ENCODE measurements around the gene SNAP25. TPM values are rescaled to one million over a fixed set of nuclear protein-coding genes. Genes with fewer than 3 reads are reported as not detected.

Gene SNAP25
- total and polyA plus RNA-seq, 2 donors, result 0.42 to 2.0 TPM

DNA sequence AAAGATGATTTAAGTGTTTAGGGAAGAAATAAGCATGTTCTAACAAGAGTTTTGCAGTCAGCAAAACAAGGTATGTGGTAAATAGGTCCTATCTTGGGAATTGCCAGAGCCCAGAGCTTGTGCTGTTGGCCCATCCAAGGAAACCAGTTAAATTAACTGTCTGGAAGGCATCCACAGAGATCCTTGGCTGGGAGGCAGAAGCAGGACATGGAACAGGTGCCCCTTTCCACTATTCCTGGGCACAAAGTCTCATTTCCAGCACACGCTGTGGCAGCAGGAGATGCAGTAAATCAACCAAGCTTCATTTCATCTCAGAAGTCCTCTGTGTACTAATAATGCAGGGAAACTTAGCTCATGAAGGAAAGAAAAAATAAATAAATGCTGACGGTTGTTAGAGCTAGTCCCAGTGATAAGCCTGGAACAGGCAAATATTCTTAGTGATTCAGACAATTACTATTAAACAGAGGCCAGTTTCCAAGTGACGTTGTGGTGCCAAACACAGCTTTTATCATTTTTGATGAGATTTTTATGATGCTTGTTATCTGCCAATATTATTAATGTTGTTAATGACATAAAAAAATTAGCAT lies 39.8 kb upstream of the SNAP25 start:
- H3K4me3 ChIP-seq (ENCODE audit: low read length in 2 of 2), result no peak overlapping the region
- WGBS, result 96% methylated on average over 3 of the region's 3 CpGs
- H3K9me3 ChIP-seq (ENCODE audit: control insufficient read depth in 2 of 2, insufficient read depth in 1 of 2, low read length in 1 of 2), result no peaks in the 10 kb centered on the region
- no peak for DNase-seq (ENCODE audit: low read depth in 6 of 9, low spot score in 9 of 9)
- no peaks in the 10 kb centered on the region for H3K4me1 ChIP-seq (ENCODE audit: control insufficient read depth in 2 of 2, insufficient read depth in 2 of 2, low read length in 2 of 2)
- H3K27me3 ChIP-seq (ENCODE audit: control insufficient read depth in 2 of 2, insufficient read depth in 1 of 2, low read length in 1 of 2), result no peaks in the 10 kb centered on the region
- H3K27ac ChIP-seq (ENCODE audit: low read depth in 1 of 2, low read length in 1 of 2), result no peak overlapping the region
- H3K36me3 ChIP-seq (ENCODE audit: control insufficient read depth in 2 of 2, insufficient read depth in 2 of 2, low read length in 1 of 2), result no peaks in the 10 kb centered on the region

DNA sequence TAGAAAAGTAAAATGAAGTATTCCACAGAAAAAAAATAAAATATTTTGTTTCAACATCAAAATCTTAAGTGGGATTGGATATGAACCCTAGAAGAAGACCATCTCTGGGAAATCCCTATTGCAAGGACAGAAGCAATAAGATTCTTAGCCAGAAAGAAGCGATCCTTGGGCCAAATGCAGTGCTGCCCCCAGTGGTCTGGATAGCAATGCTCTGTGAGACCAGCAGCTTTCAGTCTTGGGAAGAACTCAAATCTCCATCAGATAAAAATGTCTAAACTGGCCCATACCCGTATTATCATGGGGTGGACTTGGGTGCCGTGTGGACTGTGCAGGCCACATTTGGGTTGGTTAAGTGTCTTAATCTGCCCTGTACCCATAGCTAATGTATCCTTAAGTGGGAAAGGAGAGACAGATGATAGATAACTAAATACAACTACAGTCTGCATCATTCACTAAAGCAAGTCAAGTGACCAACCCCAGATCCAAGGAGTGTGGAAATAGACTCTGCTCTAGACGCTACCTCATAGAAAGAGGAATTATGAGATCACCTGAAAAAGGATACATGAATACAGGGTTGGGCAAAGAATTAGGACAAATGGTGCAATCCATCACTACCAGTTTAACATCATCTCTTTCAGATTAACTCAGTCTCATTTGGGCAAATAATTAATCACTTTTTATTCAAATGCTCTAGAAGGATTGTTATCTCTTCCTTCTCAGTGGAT lies 38.9 kb upstream of the SNAP25 start:
- H3K27ac ChIP-seq (ENCODE audit: low read depth in 1 of 2, low read length in 1 of 2), result no peak overlapping the region
- DNase-seq (ENCODE audit: low read depth in 6 of 9, low spot score in 9 of 9), result no peak
- no peak overlapping the region for H3K4me3 ChIP-seq (ENCODE audit: low read length in 2 of 2)
- no peaks in the 10 kb centered on the region for H3K4me1 ChIP-seq (ENCODE audit: control insufficient read depth in 2 of 2, insufficient read depth in 2 of 2, low read length in 2 of 2)
- H3K27me3 ChIP-seq (ENCODE audit: control insufficient read depth in 2 of 2, insufficient read depth in 1 of 2, low read length in 1 of 2), result no peaks in the 10 kb centered on the region
- WGBS, result 94% methylated on average over 4 of the region's 4 CpGs
- no peaks in the 10 kb centered on the region for H3K9me3 ChIP-seq (ENCODE audit: control insufficient read depth in 2 of 2, insufficient read depth in 1 of 2, low read length in 1 of 2)
- no peaks in the 10 kb centered on the region for H3K36me3 ChIP-seq (ENCODE audit: control insufficient read depth in 2 of 2, insufficient read depth in 2 of 2, low read length in 1 of 2)

DNA sequence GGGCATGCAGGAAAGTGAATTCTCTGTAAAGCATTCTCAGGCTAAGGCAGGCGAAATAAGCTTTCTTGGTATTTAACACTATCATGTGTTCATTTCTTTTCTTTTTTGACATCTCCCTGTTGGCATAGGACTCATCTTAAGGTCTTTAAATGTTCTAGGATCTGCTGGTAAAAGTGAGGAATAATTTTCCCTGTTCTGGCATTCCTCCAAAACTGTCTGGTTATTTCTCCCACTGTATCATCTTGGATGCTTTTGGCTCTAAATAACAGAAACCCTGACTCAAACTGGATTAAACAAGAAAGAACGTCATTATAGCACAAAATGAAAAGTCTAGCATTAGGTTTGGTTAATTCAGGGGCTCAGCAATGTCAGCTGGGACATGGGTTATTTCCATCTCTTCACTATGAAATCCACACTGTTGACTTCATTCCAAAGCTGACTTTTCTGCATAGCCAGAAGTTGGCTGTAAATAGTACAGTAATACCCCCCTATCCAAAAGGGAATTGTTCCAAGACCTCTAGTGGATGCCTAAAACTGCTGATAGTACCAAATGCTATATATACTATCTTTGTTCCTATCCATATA lies 37.9 kb upstream of the SNAP25 start:
- DNase-seq (ENCODE audit: low read depth in 6 of 9, low spot score in 9 of 9), result no peak
- no peaks in the 10 kb centered on the region for H3K36me3 ChIP-seq (ENCODE audit: control insufficient read depth in 2 of 2, insufficient read depth in 2 of 2, low read length in 1 of 2)
- no peaks in the 10 kb centered on the region for H3K9me3 ChIP-seq (ENCODE audit: control insufficient read depth in 2 of 2, insufficient read depth in 1 of 2, low read length in 1 of 2)
- H3K27me3 ChIP-seq (ENCODE audit: control insufficient read depth in 2 of 2, insufficient read depth in 1 of 2, low read length in 1 of 2), result no peaks in the 10 kb centered on the region
- no peak overlapping the region for H3K4me3 ChIP-seq (ENCODE audit: low read length in 2 of 2)
- no peaks in the 10 kb centered on the region for H3K4me1 ChIP-seq (ENCODE audit: control insufficient read depth in 2 of 2, insufficient read depth in 2 of 2, low read length in 2 of 2)
- no peak overlapping the region for H3K27ac ChIP-seq (ENCODE audit: low read depth in 1 of 2, low read length in 1 of 2)
- 82% methylated on average over 2 of the region's 2 CpGs for WGBS

GRCh38 chr20:10185741-10186558 lies 32.7 kb upstream of the SNAP25 start:
- Histone ChIP-seq H3K4me1 (ENCODE audit: control insufficient read depth in 2 of 2, insufficient read depth in 2 of 2, low read length in 2 of 2) (no peaks in the 10 kb centered on the region), H3K4me3 (ENCODE audit: low read length in 2 of 2) (no peak overlapping the region), H3K9me3 (ENCODE audit: control insufficient read depth in 2 of 2, insufficient read depth in 1 of 2, low read length in 1 of 2) (no peaks in the 10 kb centered on the region), H3K27ac (ENCODE audit: low read depth in 1 of 2, low read length in 1 of 2) (no peak overlapping the region), H3K36me3 (ENCODE audit: control insufficient read depth in 2 of 2, insufficient read depth in 2 of 2, low read length in 1 of 2) (no peaks in the 10 kb centered on the region), H3K27me3 (ENCODE audit: control insufficient read depth in 2 of 2, insufficient read depth in 1 of 2, low read length in 1 of 2) (no peaks in the 10 kb centered on the region)
- peak in 1 of 9 donors; percentile 1 for DNase-seq (ENCODE audit: low read depth in 6 of 9, low spot score in 9 of 9)
- WGBS, result 97% methylated on average over 3 of the region's 3 CpGs

DNA sequence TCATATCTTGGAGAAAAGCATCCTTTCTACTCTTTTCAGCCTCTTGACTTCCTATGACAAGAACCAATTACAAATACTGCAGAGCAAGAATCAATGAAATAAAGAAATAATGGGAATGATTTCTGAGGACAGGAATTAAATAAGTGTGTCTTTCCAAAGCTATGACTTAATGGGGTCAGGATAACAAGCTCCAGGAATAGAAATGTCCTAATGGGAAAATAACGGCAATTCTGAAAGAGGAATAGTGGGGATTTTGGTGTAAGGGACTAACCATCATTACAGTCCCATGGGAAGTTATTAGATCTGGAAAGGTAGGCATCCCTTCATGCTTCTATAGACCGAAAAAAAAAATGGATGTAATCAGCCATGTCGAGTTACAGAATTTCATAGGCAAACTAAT lies 28.2 kb upstream of the SNAP25 start:
- no peaks in the 10 kb centered on the region for H3K4me1 ChIP-seq (ENCODE audit: control insufficient read depth in 2 of 2, insufficient read depth in 2 of 2, low read length in 2 of 2)
- WGBS, result 96% methylated on average over 3 of the region's 3 CpGs
- no peak overlapping the region for H3K4me3 ChIP-seq (ENCODE audit: low read length in 2 of 2)
- DNase-seq (ENCODE audit: low read depth in 6 of 9, low spot score in 9 of 9), result no peak
- H3K27ac ChIP-seq (ENCODE audit: low read depth in 1 of 2, low read length in 1 of 2), result no peak overlapping the region
- H3K36me3 ChIP-seq (ENCODE audit: control insufficient read depth in 2 of 2, insufficient read depth in 2 of 2, low read length in 1 of 2), result no peaks in the 10 kb centered on the region
- no peaks in the 10 kb centered on the region for H3K27me3 ChIP-seq (ENCODE audit: control insufficient read depth in 2 of 2, insufficient read depth in 1 of 2, low read length in 1 of 2)
- H3K9me3 ChIP-seq (ENCODE audit: control insufficient read depth in 2 of 2, insufficient read depth in 1 of 2, low read length in 1 of 2), result no peaks in the 10 kb centered on the region

- H3K4me1 ChIP-seq (ENCODE audit: control insufficient read depth in 2 of 2, insufficient read depth in 2 of 2, low read length in 2 of 2), result no peaks in the 10 kb centered on the region
- no peak for DNase-seq (ENCODE audit: low read depth in 6 of 9, low spot score in 9 of 9)
- H3K4me3 ChIP-seq (ENCODE audit: low read length in 2 of 2), result no peak overlapping the region
- no peak overlapping the region for H3K27ac ChIP-seq (ENCODE audit: low read depth in 1 of 2, low read length in 1 of 2)
- 45% methylated on average over 1 of the region's 1 CpG for WGBS
- H3K36me3 ChIP-seq (ENCODE audit: control insufficient read depth in 2 of 2, insufficient read depth in 2 of 2, low read length in 1 of 2), result no peaks in the 10 kb centered on the region
- H3K9me3 ChIP-seq (ENCODE audit: control insufficient read depth in 2 of 2, insufficient read depth in 1 of 2, low read length in 1 of 2), result no peaks in the 10 kb centered on the region
- no peaks in the 10 kb centered on the region for H3K27me3 ChIP-seq (ENCODE audit: control insufficient read depth in 2 of 2, insufficient read depth in 1 of 2, low read length in 1 of 2)
These were observed 26.5 kb upstream of the SNAP25 start for GRCh38 chr20:10192171-10192570.

GRCh38 chr20:10194166-10194565 lies 24.5 kb upstream of the SNAP25 start:
- H3K27ac ChIP-seq (ENCODE audit: low read depth in 1 of 2, low read length in 1 of 2), result no peak overlapping the region
- H3K4me3 ChIP-seq (ENCODE audit: low read length in 2 of 2), result no peak overlapping the region
- 92% methylated on average over 2 of the region's 2 CpGs for WGBS
- no peaks in the 10 kb centered on the region for H3K9me3 ChIP-seq (ENCODE audit: control insufficient read depth in 2 of 2, insufficient read depth in 1 of 2, low read length in 1 of 2)
- no peak for DNase-seq (ENCODE audit: low read depth in 6 of 9, low spot score in 9 of 9)
- no peaks in the 10 kb centered on the region for H3K4me1 ChIP-seq (ENCODE audit: control insufficient read depth in 2 of 2, insufficient read depth in 2 of 2, low read length in 2 of 2)
- H3K36me3 ChIP-seq (ENCODE audit: control insufficient read depth in 2 of 2, insufficient read depth in 2 of 2, low read length in 1 of 2), result no peaks in the 10 kb centered on the region
- no peaks in the 10 kb centered on the region for H3K27me3 ChIP-seq (ENCODE audit: control insufficient read depth in 2 of 2, insufficient read depth in 1 of 2, low read length in 1 of 2)

DNA sequence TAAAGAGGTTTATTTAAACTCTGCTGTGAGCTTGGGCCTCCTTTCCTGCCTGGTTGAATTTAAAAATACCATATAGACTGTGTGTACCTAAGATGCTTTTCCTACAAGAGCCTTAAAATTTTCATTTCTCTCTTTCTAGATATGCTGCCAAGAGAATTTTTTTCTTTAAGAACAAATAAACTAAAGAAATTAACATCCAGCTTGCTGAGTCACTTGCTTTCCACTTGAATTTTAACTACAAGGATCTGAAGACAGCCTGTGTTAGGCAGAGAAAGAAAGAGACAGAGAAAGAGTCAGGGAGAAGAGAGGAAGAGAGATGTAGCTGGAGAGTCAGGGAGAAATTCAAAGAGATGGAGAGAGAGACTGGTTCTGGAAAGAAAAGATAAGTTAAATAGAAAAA lies 18.3 kb upstream of the SNAP25 start:
- no peak overlapping the region for H3K4me3 ChIP-seq (ENCODE audit: low read length in 2 of 2)
- H3K27me3 ChIP-seq (ENCODE audit: control insufficient read depth in 2 of 2, insufficient read depth in 1 of 2, low read length in 1 of 2), result no peaks in the 10 kb centered on the region
- no peak overlapping the region for H3K27ac ChIP-seq (ENCODE audit: low read depth in 1 of 2, low read length in 1 of 2)
- no peak for DNase-seq (ENCODE audit: low read depth in 6 of 9, low spot score in 9 of 9)
- no peaks in the 10 kb centered on the region for H3K36me3 ChIP-seq (ENCODE audit: control insufficient read depth in 2 of 2, insufficient read depth in 2 of 2, low read length in 1 of 2)
- H3K9me3 ChIP-seq (ENCODE audit: control insufficient read depth in 2 of 2, insufficient read depth in 1 of 2, low read length in 1 of 2), result no peaks in the 10 kb centered on the region
- no peaks in the 10 kb centered on the region for H3K4me1 ChIP-seq (ENCODE audit: control insufficient read depth in 2 of 2, insufficient read depth in 2 of 2, low read length in 2 of 2)

- H3K4me1 ChIP-seq (ENCODE audit: control insufficient read depth in 2 of 2, insufficient read depth in 2 of 2, low read length in 2 of 2), result no peaks in the 10 kb centered on the region
- H3K9me3 ChIP-seq (ENCODE audit: control insufficient read depth in 2 of 2, insufficient read depth in 1 of 2, low read length in 1 of 2), result no peaks in the 10 kb centered on the region
- DNase-seq (ENCODE audit: low read depth in 6 of 9, low spot score in 9 of 9), result no peak
- H3K27ac ChIP-seq (ENCODE audit: low read depth in 1 of 2, low read length in 1 of 2), result no peak overlapping the region
- 87% methylated on average over 3 of the region's 3 CpGs for WGBS
- no peaks in the 10 kb centered on the region for H3K27me3 ChIP-seq (ENCODE audit: control insufficient read depth in 2 of 2, insufficient read depth in 1 of 2, low read length in 1 of 2)
- no peaks in the 10 kb centered on the region for H3K36me3 ChIP-seq (ENCODE audit: control insufficient read depth in 2 of 2, insufficient read depth in 2 of 2, low read length in 1 of 2)
- H3K4me3 ChIP-seq (ENCODE audit: low read length in 2 of 2), result no peak overlapping the region
These were observed 17.2 kb upstream of the SNAP25 start for GRCh38 chr20:10201321-10201870.
